HG02970 (cell line): ENCODE results near the gene SCAMP3.

ENCODE experiments used
- ATAC-seq: cut with Tn5 transposase; IDR thresholded peaks from one replicate; pipeline ENCODE4 v1.9.1; 2021; ENCODE audit warnings: mild to moderate bottlenecking, moderate library complexity, moderate number of reproducible peaks; ENCODE audit not compliant: unreplicated experiment, low FRiP score

SCAMP3 gene

DNA sequence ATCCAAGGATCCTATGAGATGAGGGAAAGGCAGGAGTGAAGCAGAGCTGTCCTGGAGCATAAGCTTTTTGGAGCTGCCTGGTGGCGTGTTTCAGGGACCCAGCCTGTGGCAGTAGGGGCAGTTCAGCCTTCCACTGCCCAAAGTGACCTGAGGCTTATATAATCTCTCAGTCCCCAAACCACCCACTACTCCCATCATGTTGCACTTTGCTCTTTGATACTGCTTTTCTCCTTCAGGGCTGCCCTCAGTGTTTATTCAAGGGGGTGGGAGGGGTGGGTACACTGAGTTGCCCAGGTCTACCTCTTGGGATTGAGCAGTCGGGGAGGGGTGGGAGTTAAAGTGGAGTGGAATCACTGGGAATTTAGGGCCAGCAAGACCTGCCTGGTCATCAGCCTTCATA lies 24.4 kb upstream of the SCAMP3 start:
- ATAC-seq, result no peak

DNA sequence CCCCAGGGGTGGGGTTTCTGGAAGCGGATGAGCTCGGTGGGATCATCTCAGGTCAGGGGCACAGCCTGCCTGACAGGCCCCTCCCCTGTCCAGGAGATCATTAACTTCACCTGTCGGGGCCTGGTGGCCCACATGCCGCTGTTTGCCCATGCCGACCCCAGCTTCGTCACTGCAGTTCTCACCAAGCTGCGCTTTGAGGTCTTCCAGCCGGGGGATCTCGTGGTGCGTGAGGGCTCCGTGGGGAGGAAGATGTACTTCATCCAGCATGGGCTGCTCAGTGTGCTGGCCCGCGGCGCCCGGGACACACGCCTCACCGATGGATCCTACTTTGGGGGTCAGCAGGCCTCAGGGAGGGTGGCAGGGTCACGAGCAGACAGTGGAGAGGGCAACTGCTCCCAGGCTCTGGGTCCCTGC lies 23.5 kb upstream of the SCAMP3 start:
- ATAC-seq, result no peak

DNA sequence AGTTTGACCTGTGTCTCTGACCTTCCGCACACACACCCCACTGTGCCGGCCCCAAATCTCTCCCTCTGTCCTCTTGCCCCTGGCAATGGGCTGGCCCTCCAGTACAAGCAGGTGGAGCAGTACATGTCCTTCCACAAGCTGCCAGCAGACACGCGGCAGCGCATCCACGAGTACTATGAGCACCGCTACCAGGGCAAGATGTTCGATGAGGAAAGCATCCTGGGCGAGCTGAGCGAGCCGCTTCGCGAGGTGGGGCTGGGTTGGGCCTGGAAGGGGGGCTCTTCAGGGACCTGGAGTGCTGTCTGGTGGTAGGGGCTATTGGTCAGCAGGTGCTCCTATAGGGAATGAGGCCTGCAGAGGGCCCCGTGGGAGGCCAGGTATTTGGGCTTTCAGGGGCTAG lies 22.9 kb upstream of the SCAMP3 start:
- no peak for ATAC-seq

DNA sequence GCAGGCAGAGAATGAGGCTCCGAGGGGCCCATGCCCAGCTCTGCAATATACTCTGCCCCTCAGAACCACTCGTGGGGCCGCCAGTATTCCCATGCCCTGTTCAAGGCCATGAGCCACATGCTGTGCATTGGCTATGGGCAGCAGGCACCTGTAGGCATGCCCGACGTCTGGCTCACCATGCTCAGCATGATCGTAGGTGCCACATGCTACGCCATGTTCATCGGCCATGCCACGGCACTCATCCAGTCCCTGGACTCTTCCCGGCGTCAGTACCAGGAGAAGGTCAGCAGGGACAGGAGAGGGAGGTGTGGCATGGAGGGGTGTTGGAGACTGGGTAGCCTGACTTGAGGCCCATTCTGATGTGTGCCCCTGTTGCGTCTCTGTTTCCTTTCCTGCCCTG lies 22.3 kb upstream of the SCAMP3 start:
- ATAC-seq, result no peak

DNA sequence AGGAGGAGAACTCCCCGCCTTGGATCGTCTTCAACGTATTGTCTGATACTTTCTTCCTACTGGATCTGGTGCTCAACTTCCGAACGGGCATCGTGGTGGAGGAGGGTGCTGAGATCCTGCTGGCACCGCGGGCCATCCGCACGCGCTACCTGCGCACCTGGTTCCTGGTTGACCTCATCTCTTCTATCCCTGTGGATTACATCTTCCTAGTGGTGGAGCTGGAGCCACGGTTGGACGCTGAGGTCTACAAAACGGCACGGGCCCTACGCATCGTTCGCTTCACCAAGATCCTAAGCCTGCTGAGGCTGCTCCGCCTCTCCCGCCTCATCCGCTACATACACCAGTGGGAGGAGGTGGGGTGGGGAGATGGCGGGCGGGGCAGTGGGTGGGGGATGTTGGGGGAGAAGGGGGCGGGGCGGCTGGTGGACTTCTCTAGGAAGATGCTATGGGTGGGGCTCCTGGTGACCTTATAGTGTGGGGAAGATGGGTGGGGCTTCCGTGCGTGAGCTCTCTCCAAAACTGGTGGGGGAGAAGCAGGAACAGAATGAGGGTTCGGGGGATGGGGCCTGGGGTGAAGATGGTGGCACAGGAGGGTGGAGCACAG lies 20.4 kb upstream of the SCAMP3 start:
- ATAC-seq, result no peak

DNA sequence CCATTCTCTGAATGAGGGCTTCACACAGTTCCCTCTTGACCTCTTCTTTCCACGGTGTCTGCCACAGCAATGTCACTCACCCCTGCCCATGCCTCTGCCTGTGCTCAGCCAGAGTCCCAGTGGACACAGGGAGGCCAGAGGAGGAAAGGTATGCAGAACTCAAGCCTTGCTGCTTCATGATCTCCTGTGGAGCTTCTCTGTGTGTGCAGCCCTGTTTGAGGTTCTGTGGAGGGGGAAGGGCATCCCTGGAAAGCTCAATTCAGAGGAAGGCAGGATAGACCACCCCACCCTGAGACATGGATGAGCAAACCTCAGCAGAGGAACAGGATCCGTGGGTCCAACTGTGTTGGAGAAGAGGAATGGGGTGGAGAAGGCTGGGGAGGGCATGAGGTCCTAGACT lies 17.1 kb upstream of the SCAMP3 start:
- no peak for ATAC-seq

DNA sequence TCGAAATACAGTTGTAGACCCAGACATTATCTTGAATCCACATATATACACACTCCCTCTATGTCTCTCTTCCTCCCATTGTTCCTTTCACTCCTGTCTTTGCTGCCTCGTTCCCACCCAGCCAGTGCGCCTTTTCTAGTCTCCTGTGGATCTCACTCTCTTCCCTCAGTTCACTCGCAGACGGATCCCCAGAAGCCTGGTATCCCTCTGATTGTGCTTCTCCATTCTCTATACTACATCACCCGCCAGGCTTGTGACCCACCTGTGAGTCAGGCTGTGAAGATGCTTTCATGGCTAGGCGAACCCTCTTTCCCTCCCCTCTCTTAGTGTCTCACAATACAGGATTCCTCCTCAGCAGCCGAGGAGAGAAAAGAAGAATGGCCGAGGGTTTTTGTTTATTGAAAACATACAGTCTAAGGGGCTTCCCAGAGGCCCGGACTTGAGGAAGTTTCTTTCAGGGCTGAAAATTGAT lies 16.6 kb upstream of the SCAMP3 start:
- no peak for ATAC-seq

DNA sequence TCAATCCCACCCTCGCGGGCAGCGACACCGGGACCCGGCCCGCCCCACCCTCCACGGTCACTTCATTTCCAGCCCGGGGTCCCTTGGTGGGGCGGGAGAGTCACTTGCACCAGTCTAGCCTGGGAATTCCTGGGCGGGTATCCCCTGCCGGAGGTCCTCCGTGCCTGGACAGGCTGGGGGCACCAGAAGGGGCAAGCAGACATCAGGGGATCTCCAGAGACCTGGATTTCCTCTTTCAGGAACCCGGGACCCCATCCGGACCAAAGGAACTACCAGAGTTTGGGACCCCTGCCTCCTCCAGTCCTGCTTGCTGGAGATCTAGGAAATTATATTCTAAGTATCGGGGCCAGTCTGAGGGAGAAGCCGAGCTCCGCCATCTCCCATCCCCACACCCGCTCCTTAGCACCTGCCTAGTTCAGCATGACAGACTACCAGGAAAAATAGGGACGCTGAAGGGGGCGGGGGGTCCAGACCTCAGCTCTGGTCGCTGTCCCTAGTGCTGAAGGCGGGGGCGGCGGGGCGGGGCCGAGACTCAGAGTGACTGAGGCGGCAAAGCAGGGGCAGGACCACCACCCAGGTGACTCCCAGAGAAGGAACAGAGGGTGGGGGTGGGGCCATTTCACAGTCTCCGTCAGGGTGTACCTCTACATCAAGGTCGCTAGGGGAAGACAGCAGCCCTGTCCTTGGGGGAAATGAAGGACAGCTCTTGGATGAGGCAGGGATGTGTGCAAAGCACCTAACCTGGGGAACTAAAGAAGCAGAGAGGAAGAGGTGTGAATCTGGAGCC lies 15.9 kb upstream of the SCAMP3 start:
- ATAC-seq, result no peak

DNA sequence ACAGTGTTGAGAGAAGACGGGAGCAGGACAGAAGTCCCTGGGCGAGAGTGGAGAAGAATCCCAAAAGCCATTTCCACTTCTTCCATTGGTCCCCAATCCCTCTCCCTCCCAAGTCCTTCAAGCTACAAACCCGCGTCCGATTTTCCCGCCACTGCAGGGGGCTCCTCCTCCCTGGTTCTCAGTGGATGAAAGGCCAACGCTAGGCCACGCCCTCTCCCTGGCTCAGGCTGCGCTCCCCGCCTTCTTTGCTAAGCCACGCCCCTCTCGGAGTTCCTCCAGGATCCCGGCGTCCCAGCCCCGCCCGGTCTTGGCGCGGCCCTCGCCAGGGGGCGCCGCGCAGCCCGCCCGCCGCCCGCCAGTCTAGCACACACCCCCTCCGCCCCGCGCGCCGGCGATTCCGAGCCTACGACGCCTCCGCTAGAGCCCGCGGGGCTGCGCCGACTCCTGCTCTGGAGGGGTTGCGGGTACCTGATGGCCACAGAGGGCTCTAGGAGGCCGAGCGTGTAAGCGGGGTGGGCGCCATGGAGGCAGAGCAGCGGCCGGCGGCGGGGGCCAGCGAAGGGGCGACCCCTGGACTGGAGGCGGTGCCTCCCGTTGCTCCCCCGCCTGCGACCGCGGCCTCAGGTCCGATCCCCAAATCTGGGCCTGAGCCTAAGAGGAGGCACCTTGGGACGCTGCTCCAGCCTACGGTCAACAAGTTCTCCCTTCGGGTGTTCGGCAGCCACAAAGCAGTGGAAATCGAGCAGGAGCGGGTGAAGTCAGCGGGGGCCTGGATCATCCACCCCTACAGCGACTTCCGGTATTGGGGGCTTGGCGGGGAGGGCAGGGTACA lies 15.1 kb upstream of the SCAMP3 start, which contains the start of gene HCN3:
Gene HCN3 (plus strand): TSS at position 394 of the 832 bp plus-strand sequence. CDS start 128 bp downstream, at position 522.
- peak; percentile 64 for ATAC-seq

DNA sequence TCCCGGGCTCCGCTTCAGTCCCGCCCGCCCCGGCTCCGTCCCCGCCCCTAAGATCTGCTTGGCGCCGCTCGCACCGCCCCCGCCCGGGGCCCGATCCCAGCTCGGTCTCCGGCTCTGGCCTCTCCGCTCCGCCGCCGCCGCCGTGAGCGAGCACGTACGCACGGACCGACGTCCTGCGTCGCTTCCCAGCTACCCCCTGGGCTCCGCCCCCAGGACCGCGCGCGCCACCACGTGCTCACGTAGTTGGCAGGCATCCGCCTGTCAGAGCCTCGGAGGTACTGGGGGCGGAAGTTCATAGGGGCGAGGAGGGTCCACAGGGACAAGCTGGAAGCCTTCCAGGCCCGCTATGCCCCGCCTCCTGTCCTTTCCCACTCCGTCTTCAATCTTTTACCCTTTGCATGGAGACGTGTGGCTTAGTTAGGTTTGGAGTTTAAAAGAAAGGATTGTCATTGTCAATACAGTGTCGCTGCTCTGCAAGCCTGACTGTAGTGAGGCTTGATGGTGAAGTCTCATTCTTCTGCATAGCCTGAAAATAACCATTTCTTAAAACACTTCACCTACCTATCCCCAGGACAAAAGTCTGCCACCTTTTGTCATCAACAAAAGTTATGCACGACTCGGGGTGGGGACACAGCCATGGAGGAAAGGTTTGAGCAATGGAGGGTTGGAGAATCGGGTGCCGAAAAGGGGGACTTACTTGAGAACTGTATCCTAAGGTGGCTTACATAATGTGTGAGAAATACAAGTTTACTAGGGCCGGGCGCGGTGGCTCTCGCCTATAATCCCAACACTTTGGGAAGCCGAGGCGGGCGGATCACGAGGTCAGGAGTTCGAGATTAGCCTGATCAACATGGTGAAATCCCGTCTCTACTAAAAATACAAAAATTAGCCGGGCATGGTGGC lies 11.4 kb upstream of the SCAMP3 start, which contains the start of gene CLK2:
Gene CLK2 (minus strand): TSS at position 162 of the 903 bp plus-strand sequence. CDS start 2,527 bp downstream, outside the sequence.
- peak; percentile 67 for ATAC-seq

DNA sequence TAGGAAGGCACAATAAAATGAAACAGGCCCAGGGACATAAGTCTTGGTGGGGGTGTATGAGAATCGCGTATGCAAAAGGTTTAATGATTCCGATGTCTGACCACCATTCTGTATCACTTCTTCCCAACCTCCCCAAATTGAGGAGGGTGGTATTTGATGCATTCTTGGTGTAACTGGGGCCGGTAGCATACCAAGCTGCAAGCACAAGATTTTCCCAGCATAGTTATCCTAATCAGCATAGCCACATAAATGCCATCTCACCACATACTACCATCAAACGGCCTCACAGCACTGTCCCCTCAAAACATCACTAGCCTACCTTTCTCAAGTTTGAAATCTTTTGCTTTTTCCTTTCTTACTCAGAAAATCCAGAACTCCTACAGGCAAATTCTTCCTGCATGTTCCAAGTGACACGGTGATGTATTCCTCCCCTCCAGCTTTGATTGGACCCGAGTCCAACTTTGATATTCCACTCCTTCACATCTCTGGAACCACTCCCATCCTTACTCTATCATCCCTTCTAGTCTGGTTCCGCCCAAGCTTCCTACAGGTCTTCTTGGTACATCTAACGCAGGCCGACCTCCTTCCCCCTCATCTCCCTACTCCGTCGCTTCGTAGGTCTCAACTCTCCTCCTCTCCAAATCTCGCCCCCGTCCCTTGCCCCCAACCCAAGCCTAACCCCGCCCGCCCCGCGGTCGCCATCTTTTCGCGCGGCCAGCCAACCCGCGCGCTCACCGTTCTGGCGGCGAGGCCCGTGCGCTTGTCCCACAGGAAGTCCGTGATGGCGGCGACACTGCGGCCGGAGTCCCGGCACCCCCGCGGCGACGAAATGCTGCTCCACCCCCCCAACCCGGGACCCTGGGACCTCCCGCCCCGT lies 10.5 kb upstream of the SCAMP3 start:
- peak; percentile 33 for ATAC-seq

DNA sequence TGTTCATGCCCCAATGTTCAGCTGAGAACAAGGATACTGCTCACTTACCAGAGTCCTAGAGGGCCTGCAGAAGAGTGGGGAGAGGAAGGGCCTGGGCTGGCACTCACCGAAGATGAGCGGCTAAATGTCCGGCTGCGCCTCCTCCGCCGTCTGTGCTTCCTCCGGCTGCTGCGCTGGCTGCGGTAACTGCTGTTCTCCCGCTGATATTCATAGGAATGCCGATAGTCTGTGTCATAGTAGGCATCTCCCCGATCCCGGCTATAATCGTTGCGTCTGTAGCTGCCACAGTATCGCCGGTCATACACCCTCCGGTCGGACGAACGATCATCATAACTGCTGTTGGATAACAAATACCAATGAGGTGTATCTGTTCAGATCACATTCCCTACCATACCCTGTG lies 7.2 kb upstream of the SCAMP3 start:
- no peak for ATAC-seq

DNA sequence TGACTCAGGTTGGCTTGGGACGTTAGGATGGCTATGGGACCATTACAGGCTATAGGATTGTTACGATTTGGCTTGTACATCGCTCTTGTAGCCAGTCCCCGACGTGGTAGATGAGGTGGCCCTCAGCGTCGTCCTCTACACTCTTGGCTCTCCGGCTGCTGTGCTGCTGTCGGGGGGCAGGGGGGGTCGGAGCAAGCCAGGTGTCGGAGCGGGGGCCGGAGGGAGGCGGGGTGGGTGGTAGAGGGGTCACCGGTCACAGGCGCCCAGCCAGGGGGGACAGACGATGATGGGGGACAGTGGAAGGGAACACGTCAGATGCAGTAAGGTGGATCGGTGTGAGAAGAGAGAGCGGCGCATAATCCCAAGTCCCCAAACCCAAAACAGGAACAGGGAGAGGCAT lies 6.5 kb upstream of the SCAMP3 start:
- no peak for ATAC-seq

DNA sequence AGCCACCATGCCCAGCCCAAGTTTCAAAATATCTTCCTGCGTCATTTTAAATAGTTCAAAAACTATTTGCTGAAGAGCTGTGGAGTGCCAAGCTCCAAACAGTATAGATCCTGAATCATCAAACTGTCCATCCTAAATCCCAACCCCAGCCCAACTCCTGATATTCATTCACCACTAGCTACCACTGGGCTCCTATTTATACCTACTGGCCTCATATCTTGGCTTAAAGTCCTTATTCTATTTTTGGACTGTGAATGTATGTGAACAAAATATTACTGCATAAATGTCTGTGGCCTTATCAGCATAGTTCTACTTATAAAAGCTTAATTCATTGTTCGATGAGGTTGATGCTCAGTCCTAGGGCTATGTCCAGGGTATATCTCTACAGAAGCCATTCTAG lies 5.2 kb upstream of the SCAMP3 start:
- ATAC-seq, result no peak

DNA sequence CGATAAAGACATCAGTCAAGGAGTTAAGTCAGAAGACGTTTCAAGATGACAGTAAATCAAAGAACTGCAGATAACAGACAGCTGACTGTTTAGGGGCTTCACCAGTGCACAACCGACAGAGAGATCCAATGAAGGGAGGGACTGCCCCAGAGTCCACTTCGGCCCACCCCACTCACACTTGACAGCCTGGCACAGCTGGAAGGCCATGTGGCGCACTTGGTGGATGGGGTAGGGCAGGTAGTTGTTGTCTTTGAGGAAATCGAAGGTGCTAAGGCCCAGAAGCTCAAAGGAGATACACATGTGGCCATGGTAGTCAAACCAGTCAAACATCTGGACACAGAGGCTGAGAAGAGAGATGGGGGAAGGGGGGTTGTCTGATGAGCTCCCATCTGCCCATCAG lies 4.4 kb upstream of the SCAMP3 start:
- ATAC-seq, result no peak

DNA sequence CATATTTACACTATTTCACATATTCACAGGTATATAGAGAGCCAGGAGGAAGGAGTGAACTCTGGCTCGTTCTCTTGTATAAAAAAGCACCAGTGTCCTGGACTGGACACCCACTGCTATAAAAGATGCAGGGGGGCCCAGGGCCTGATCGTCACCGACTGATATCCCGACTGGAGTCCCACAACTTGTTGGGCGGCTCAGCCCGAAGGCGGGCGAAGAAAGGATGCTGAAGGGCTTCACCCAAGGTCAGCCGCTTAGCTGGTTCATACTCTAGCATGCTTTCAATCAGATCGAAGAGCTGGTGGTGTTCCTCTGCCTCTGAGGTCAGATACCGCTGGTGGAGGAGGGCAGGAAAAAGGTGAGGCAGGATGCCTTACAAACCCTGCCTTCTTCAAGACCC lies 907 bp upstream of the SCAMP3 start:
- ATAC-seq, result no peak

DNA sequence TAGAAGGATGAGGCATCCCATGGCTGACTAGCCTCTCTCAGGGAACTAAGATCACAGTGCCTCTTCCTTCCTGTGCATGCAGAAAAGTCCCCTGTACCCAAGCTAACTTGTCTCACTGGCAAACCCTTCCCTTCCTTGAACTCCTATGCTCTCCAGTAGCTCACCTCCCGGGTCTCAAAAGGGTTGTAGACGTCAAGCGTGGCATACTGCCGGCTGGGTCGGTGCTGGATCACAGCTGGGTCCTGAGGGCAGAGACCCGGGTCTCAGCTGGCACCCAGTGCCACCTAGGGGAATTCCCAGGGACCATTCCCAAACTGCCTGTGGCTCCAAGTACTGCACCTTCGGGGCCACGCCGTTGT lies 688 bp downstream of the SCAMP3 start:
- peak; percentile 9 for ATAC-seq

DNA sequence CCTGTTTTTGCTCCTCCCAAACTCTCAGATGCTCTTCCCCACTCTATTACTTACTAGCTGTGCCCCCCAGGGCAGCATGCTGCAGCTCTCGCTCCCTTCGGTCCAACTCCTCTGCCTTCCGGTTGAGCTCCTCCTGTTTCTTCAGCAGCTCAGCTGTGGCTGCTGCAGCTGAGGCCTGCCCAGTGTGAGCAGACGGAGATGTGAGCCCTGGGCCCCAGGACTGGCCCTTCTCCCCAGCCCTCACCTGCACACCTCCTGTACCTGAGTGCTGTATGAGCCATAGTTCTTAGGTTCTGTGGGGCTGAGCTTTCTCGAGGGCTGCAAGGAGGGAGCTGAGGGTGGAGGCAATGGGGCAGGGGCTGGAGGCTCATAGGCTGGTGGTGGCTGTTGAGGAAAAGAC lies 1.9 kb downstream of the SCAMP3 start:
- no peak for ATAC-seq
